ENCODE results near the gene SWSAP1. TPM values are rescaled to one million over a fixed set of nuclear protein-coding genes. Genes with fewer than 3 reads are reported as not detected.
A peak's percentile ranks its signal among the peaks of the same experiment; 100 is the strongest.

The SWSAP1 gene
- total RNA-seq, 4 donors from 2014 or later = 0.66 to 1.7 (median 1.5) TPM

- Histone ChIP-seq H3K36me3 (peaks cover 0 to 14% (median 12%) of the 10 kb centered on the region in 4 donors), H3K9me3 (no peaks in the 10 kb centered on the region), H3K27me3 (no peaks in the 10 kb centered on the region), H3K4me1 (peaks cover 29 to 42% (median 40%) of the 10 kb centered on the region in 4 donors), H3K4me3 (no peak overlapping the region), H3K27ac (replicated peaks in 1 of 4) (no peak overlapping the region)
- WGBS = 42% methylated on average over 10 of the region's 10 CpGs
- no peak for TF ChIP-seq EP300 (IDR thresholded peaks at IDR 0.05)
- no peak for TF ChIP-seq POLR2AphosphoS5 (IDR thresholded peaks at IDR 0.05)
- TF ChIP-seq POLR2A (IDR thresholded peaks at IDR 0.05; ENCODE audit: low read depth) = no peak
- no peak for TF ChIP-seq CTCF (IDR thresholded peaks at IDR 0.05)
- intact Hi-C loops (cut with DNase I) = no loop called here
- DNase-seq (ENCODE audit: extremely low spot score) = no peak
Measured at GRCh38 chr19:11373166-11373884, 1.1 kb upstream of the SWSAP1 start.

- intact Hi-C loops (cut with DNase I) = no loop called here
- no peak for TF ChIP-seq POLR2AphosphoS5 (IDR thresholded peaks at IDR 0.05)
- TF ChIP-seq EP300 (IDR thresholded peaks at IDR 0.05) = no peak
- TF ChIP-seq CTCF (IDR thresholded peaks at IDR 0.05) = no peak
- peak overlapping the region; percentile 84 to 95 (median 90) for H3K27ac ChIP-seq (replicated peaks in 1 of 4)
- H3K36me3 ChIP-seq = peaks cover 0 to 19% (median 11%) of the 10 kb centered on the region in 4 donors
- H3K4me3 ChIP-seq = peak overlapping the region; percentile 59 to 78 (median 66)
- DNase-seq (ENCODE audit: extremely low spot score) = no peak
- H3K9me3 ChIP-seq = no peaks in the 10 kb centered on the region
- peaks cover 29 to 45% (median 44%) of the 10 kb centered on the region in 4 donors for H3K4me1 ChIP-seq
- 28% methylated on average over 10 of the region's 11 CpGs for WGBS
- no peaks in the 10 kb centered on the region for H3K27me3 ChIP-seq
Measured at GRCh38 chr19:11373885-11374432, 507 bp upstream of the SWSAP1 start.

DNA sequence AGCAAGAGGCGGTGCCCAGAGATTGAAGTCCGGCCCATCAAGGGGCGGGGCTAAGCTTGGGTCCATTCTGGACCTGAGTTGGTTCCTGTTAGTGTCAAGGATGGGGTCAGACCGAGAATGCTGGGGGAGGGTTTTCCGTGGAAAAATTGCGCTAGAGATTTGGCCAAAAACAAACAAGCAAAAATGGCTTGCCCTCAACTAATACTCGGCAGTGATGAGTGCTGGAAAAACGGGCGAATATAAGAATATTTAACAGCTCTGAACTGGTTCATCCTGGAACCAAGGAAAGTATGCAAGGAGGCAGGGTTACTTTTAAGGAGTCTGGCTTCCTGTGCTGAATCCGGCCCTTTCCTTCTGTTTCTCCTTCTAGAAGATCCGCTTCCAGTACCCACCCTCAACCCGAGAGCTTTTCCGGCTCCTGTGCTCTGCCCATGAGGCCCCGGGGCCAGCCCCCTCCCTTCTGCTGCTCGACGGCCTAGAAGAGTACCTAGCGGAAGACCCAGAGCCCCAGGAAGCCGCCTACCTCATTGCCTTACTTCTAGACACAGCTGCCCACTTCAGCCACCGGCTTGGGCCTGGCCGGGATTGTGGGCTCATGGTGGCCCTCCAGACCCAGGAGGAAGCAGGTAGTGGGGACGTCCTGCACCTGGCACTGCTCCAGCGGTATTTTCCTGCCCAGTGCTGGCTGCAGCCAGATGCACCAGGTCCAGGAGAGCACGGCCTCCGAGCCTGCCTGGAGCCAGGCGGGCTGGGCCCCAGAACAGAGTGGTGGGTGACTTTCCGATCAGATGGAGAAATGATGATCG is 880 bp downstream of the SWSAP1 start:
- intact Hi-C loops (cut with DNase I) = no loop called here
- peak overlapping the region; percentile 59 to 78 (median 66) for H3K4me3 ChIP-seq
- no peaks in the 10 kb centered on the region for H3K27me3 ChIP-seq
- H3K36me3 ChIP-seq = peaks cover 0 to 12% (median 4%) of the 10 kb centered on the region in 4 donors
- TF ChIP-seq POLR2AphosphoS5 (IDR thresholded peaks at IDR 0.05) (peak; percentile 84 to 90), CTCF (IDR thresholded peaks at IDR 0.05) (no peak)
- 8% methylated on average over 21 of the region's 27 CpGs for WGBS
- no peaks in the 10 kb centered on the region for H3K9me3 ChIP-seq
- peaks cover 32 to 52% (median 50%) of the 10 kb centered on the region in 4 donors for H3K4me1 ChIP-seq
- H3K27ac ChIP-seq (replicated peaks in 1 of 4) = peak overlapping the region; percentile 84 to 95 (median 90)
- DNase-seq (ENCODE audit: extremely low spot score) = no peak

GRCh38 chr19:11377237-11377636 is 2.8 kb downstream of the SWSAP1 start:
- H3K36me3 ChIP-seq = peaks cover 0 to 12% (median 4%) of the 10 kb centered on the region in 4 donors
- H3K4me3 ChIP-seq = no peak overlapping the region
- peaks cover 0 to 9% (median 6%) of the 10 kb centered on the region in 4 donors for H3K27me3 ChIP-seq
- TF ChIP-seq POLR2A (IDR thresholded peaks at IDR 0.05; ENCODE audit: low read depth) (no peak), POLR2AphosphoS5 (IDR thresholded peaks at IDR 0.05) (no peak), CTCF (IDR thresholded peaks at IDR 0.05) (no peak), EP300 (IDR thresholded peaks at IDR 0.05) (no peak)
- H3K9me3 ChIP-seq = no peaks in the 10 kb centered on the region
- intact Hi-C loops (cut with DNase I) = no loop called here
- peaks cover 43 to 66% (median 65%) of the 10 kb centered on the region in 4 donors for H3K4me1 ChIP-seq
- DNase-seq (ENCODE audit: extremely low spot score) = no peak
- H3K27ac ChIP-seq (replicated peaks in 1 of 4) = peak overlapping the region; percentile 33 to 90 (median 52)

All from esophagus muscularis mucosa (tissue), 4 donors.